Nephron progenitor cell (in vitro differentiated cells): ENCODE results near the gene STARD3NL.
"Not testable (repeated sequence)": the region's sequence is repeated elsewhere in the genome, so short reads cannot be mapped to it uniquely, and the experiment has no call there.

ENCODE experiments used
- DNase-seq: peaks from one replicate; pipeline ENCODE4 v3.0.0; 2021
- H3K27ac Mint-ChIP-seq: 2 replicates; pipeline ENCODE4 v1.8.0; 2021; ENCODE audit warnings: mild to moderate bottlenecking, moderate library complexity, mixed read lengths
- H3K27me3 Mint-ChIP-seq: 2 replicates; pipeline ENCODE4 v1.8.0; 2021; ENCODE audit warnings: mild to moderate bottlenecking, low read depth, mixed read lengths; ENCODE audit not compliant: poor library complexity
- H3K36me3 Mint-ChIP-seq: 2 replicates; pipeline ENCODE4 v1.8.0; 2021; ENCODE audit warnings: low read depth, mixed read lengths
- H3K4me1 Mint-ChIP-seq: 2 replicates; pipeline ENCODE4 v1.8.0; 2021; ENCODE audit warnings: mixed read lengths
- H3K4me3 Mint-ChIP-seq: 2 replicates; pipeline ENCODE4 v1.8.0; 2021; ENCODE audit warnings: mild to moderate bottlenecking, moderate library complexity, mixed read lengths
- H3K9me3 Mint-ChIP-seq: 2 replicates; pipeline ENCODE4 v1.8.0; 2021; ENCODE audit warnings: mild to moderate bottlenecking, moderate library complexity, mixed read lengths
- TF ChIP-seq, protein P1 (sequence below): fragments of 200-600 bp; sonication (generic); IDR thresholded peaks from 2 replicates; pipeline ENCODE4 v1.5.0; 2021; ENCODE audit warnings: antibody characterized with exemption

The STARD3NL gene

DNA sequence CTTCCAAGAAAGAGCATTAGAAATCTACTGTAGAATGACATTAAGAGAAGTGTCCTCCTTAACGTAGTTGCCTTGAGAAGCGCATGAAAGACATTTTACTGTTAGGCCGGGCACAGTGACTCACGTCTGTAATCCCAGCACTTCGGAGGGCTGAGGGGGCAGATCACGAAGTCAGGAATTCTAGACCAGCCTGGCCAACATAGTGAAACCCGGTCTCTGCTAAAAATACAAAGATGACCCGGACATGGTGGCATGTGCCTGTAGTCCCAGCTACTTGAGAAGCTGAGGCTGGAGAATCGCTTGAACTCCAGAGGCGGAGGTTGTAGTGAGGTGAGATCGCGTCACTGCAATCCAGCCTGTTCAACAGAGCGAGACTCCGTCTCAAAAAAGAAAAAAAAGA is 66.5 kb downstream of the STARD3NL start:
- H3K4me3 Mint-ChIP-seq: no peak overlapping the region
- no peaks in the 10 kb centered on the region for H3K36me3 Mint-ChIP-seq
- H3K27ac Mint-ChIP-seq: no peak overlapping the region
- H3K27me3 Mint-ChIP-seq: no peaks in the 10 kb centered on the region
- H3K9me3 Mint-ChIP-seq: no peaks in the 10 kb centered on the region
- TF ChIP-seq, protein P1, sequence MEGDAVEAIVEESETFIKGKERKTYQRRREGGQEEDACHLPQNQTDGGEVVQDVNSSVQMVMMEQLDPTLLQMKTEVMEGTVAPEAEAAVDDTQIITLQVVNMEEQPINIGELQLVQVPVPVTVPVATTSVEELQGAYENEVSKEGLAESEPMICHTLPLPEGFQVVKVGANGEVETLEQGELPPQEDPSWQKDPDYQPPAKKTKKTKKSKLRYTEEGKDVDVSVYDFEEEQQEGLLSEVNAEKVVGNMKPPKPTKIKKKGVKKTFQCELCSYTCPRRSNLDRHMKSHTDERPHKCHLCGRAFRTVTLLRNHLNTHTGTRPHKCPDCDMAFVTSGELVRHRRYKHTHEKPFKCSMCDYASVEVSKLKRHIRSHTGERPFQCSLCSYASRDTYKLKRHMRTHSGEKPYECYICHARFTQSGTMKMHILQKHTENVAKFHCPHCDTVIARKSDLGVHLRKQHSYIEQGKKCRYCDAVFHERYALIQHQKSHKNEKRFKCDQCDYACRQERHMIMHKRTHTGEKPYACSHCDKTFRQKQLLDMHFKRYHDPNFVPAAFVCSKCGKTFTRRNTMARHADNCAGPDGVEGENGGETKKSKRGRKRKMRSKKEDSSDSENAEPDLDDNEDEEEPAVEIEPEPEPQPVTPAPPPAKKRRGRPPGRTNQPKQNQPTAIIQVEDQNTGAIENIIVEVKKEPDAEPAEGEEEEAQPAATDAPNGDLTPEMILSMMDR: no peak
- no peak for DNase-seq
- H3K4me1 Mint-ChIP-seq: peaks cover 14% of the 10 kb centered on the region

DNA sequence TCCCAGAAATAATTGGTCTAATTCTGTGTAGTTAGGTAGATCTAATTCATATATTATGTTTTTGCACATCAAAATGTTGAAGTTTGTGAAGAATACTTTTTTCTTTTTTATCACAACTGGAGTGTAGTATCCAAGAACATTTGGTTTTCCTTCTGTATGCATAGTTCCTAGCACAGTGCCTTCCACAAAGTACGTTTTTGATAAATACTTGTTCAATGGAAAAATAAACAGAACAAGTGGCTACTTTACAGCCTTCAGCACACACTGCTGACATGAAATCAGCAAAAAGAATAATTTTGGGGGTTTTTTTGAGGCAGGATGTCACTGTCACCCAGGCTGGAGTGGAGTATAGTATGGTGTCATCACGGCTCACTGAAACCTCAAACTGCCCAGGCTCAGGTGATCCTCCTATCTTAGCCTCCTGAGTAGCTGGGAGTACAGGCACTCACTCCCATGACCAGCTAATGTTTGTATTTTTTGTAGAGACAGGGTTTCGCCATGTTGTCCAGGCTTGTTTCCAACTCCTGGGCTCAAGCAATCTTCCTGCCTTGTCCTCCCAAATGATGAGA is 67.4 kb downstream of the STARD3NL start:
- TF ChIP-seq, protein P1: no peak
- H3K27me3 Mint-ChIP-seq: no peaks in the 10 kb centered on the region
- no peak overlapping the region for H3K4me3 Mint-ChIP-seq
- no peak for DNase-seq
- H3K36me3 Mint-ChIP-seq: no peaks in the 10 kb centered on the region
- H3K9me3 Mint-ChIP-seq: no peaks in the 10 kb centered on the region
- no peak overlapping the region for H3K27ac Mint-ChIP-seq
- peaks cover 14% of the 10 kb centered on the region for H3K4me1 Mint-ChIP-seq

DNA sequence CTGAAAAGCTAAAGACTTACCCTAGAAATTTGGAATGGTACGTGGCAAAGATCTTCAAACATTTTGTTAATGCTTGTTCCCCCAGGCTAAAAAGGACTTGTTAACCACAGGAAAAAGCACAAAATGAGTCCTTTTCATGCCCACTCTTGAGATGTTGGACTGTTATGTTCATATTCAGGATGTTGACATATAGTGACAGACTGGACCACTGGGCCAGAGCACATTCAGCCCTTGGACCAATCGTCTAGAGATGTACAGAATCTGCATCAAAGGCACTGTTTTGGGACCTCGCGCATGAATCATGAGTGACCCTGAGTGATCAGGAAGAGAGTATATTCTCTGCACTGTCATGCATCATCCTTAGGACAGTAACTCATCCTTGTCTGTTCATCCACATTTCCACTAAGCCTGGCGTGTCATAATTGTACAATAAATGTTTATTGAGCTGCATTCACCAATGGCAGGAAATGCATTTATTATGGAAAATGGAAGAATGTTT is 70.1 kb downstream of the STARD3NL start:
- TF ChIP-seq, protein P1: no peak
- H3K27me3 Mint-ChIP-seq: no peaks in the 10 kb centered on the region
- peaks cover 14% of the 10 kb centered on the region for H3K4me1 Mint-ChIP-seq
- no peaks in the 10 kb centered on the region for H3K9me3 Mint-ChIP-seq
- DNase-seq: no peak
- H3K4me3 Mint-ChIP-seq: no peak overlapping the region
- no peaks in the 10 kb centered on the region for H3K36me3 Mint-ChIP-seq
- H3K27ac Mint-ChIP-seq: no peak overlapping the region

DNA sequence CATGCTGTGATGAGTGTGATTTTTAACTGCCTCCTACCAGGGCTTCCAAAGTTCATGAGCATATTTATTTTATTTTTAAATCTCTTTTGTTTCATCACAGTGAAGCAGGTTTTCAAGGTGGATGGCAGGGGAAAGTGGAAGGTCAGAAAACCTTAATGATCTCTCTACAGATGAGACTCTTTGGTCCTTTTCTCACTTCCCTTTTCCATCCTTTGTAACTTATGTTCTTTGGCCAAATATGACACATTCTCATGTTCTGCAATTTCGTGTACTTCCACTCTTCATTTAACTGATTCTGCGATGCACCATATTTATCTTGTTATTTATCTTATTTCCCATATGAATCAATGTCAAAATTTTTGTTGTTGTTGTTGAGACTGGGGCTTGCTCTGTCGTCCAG is 71.8 kb downstream of the STARD3NL start:
- not testable (repeated sequence) for H3K4me1 Mint-ChIP-seq, H3K9me3 Mint-ChIP-seq, H3K4me3 Mint-ChIP-seq, H3K27ac Mint-ChIP-seq, H3K27me3 Mint-ChIP-seq, H3K36me3 Mint-ChIP-seq, DNase-seq

DNA sequence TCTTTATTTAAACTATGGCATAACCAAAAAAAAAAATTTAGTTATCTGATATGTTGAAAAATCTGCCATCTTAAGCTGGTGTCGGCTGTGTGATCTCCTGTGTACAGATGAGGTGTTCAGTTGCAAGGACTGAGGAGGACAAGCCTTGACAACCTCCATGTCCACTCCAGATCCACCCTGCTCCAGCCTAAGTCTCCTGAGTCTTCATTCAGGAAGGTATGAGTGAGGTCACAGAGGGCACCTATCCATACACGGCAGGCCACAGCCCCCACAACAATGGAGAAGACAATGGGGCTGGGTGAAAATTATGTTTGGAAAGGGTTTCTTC is 79.3 kb downstream of the STARD3NL start:
- TF ChIP-seq, protein P1: no peak
- H3K27me3 Mint-ChIP-seq: no peaks in the 10 kb centered on the region
- peak overlapping the region; percentile 59 for H3K27ac Mint-ChIP-seq
- no peaks in the 10 kb centered on the region for H3K9me3 Mint-ChIP-seq
- DNase-seq: no peak
- H3K36me3 Mint-ChIP-seq: no peaks in the 10 kb centered on the region
- no peak overlapping the region for H3K4me3 Mint-ChIP-seq
- peaks cover 31% of the 10 kb centered on the region for H3K4me1 Mint-ChIP-seq

DNA sequence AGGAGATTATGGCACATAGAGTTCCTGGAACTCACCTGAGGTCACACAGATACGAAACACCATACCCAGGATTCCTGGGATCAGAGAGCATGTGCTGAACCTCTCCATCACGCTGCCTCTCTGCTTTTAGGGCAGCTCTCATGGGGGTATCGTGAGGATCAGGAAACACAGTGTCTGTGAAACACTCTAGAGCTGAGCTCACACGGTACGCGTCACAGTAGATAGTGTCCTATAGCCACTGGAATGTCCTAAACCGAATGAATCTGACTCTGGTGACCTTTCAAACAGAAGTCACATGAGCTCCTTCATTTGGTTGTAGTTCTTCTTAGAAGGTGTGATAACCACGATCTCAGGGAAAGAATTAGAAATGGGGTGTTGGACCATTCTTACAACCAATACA is 81.1 kb downstream of the STARD3NL start:
- H3K4me3 Mint-ChIP-seq, H3K27ac Mint-ChIP-seq, DNase-seq, H3K27me3 Mint-ChIP-seq, H3K36me3 Mint-ChIP-seq, H3K9me3 Mint-ChIP-seq: not testable (repeated sequence)
- H3K4me1 Mint-ChIP-seq: peaks cover 49% of the 10 kb centered on the region

DNA sequence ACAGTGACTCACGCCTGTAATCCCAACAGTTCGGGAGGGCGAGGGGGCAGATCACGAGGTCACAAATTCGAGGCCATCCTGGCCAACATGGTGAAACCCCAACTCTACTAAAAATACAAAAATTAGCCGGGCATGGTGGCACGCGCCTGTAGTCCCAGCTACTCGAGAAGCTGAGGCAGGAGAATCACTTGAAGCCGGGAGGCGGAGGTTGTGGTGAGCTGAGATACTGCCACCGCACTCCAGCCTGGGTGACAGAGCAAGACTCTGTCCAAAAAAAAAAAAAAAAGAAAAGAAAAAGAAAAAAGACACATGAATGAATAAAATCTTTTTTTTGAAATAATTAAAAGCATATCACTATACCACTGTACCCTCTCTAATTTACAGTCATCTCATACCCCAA is 83.6 kb downstream of the STARD3NL start:
- H3K9me3 Mint-ChIP-seq, DNase-seq, H3K4me3 Mint-ChIP-seq, H3K36me3 Mint-ChIP-seq, H3K27me3 Mint-ChIP-seq: not testable (repeated sequence)
- Mint-ChIP-seq H3K27ac (peak overlapping the region; percentile 97), H3K4me1 (peaks cover 65% of the 10 kb centered on the region)

DNA sequence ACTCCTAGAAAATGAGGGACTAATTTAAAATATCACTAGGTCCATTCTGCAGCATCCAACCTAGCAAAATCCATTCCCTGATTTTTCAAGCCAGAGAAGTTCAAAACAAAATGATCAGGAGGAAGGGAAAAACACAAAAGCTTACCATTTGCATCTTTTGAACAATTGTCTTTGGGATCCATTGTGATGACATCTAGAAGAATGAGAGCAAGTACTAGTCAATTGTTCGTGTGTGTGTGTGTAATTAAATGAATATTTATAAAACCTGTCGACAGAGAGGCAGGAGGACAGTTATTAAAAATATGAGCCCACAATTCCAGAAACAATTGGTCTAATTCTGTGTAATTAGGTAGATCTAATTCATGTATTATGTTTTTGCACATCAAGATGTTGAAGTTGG is 84.0 kb downstream of the STARD3NL start:
- H3K9me3 Mint-ChIP-seq, H3K36me3 Mint-ChIP-seq, H3K4me3 Mint-ChIP-seq, DNase-seq, H3K27me3 Mint-ChIP-seq: not testable (repeated sequence)
- H3K27ac Mint-ChIP-seq: peak overlapping the region; percentile 97
- H3K4me1 Mint-ChIP-seq: peaks cover 65% of the 10 kb centered on the region
